ENCODE measurements around the gene AP5S1.

GRCh38 chr20:3825526-3825925 lies 5.2 kb downstream of the AP5S1 start:
- TF ChIP-seq CTCF (IDR thresholded peaks at IDR 0.05; ENCODE audit: low read depth, low read length) (no peak), EZH2phosphoT487 (IDR thresholded peaks at IDR 0.05; ENCODE audit: low read depth) (no peak)
